Pulmonary artery endothelial cell (primary cell): Measurements from ENCODE around the gene TFG. TPM values are rescaled to one million over a fixed set of nuclear protein-coding genes. Genes with fewer than 3 reads are reported as not detected.

Source experiments
- DNase-seq: peaks from one replicate; pipeline ENCODE4 v3.0.0-alpha.2; 2011; ENCODE audit warnings: low read depth, low spot score
- total RNA-seq: library from RNA; depleted of rRNA; stranded (reverse); fragments of >200 nt; gene quantifications from 2 replicates; pipeline ENCODE4 v1.2.3, GENCODE V29; 2014

TFG gene
- total RNA-seq, 1 donor from 2014 or later: 66.8 TPM

- DNase-seq: no peak
Measured at GRCh38 chr3:100796556-100796955, 87.3 kb downstream of the TFG start.

GRCh38 chr3:100798012-100798411, 88.7 kb downstream of the TFG start:
- DNase-seq: no peak

Other genes starting within 250 kb of the TFG start
- 4.0 and 4.3 TPM in 2 replicates for gene TMEM45A, start 216.9 kb upstream of the TFG start, total RNA-seq
- gene ADGRG7, start 99.9 kb upstream of the TFG start, total RNA-seq: not detected in 2 replicates